HG03442 (cell line): ENCODE measurements around the gene BIK.

Source experiments
- ATAC-seq: cut with Tn5 transposase; IDR thresholded peaks from one replicate; pipeline ENCODE4 v1.9.1; 2021; ENCODE audit warnings: mild to moderate bottlenecking, moderate library complexity; ENCODE audit not compliant: unreplicated experiment

The BIK gene

GRCh38 chr22:43159484-43160178 is 49.1 kb downstream of the BIK start:
- ATAC-seq = no peak

GRCh38 chr22:43160497-43161126 is 50.1 kb downstream of the BIK start:
- no peak for ATAC-seq

GRCh38 chr22:43162412-43163150 is 52.0 kb downstream of the BIK start:
- no peak for ATAC-seq

GRCh38 chr22:43163241-43163795 is 52.8 kb downstream of the BIK start:
- no peak for ATAC-seq

GRCh38 chr22:43164636-43165035 is 54.1 kb downstream of the BIK start:
- no peak for ATAC-seq

GRCh38 chr22:43166132-43166930 is 55.8 kb downstream of the BIK start:
- no peak for ATAC-seq

GRCh38 chr22:43167001-43167589 is 56.5 kb downstream of the BIK start:
- ATAC-seq = no peak

GRCh38 chr22:43168471-43169309 is 58.1 kb downstream of the BIK start:
- no peak for ATAC-seq

GRCh38 chr22:43169310-43170130 is 59.0 kb downstream of the BIK start:
- ATAC-seq = no peak

GRCh38 chr22:43170131-43170480 is 59.6 kb downstream of the BIK start:
- no peak for ATAC-seq

GRCh38 chr22:43171019-43171491 is 60.5 kb downstream of the BIK start:
- no peak for ATAC-seq

GRCh38 chr22:43171607-43172006 is 61.1 kb downstream of the BIK start:
- no peak for ATAC-seq

- ATAC-seq = no peak
Observed at GRCh38 chr22:43172191-43172590, 61.6 kb downstream of the BIK start.

- ATAC-seq = no peak
Observed at GRCh38 chr22:43173566-43173965, 63.0 kb downstream of the BIK start.

- ATAC-seq = no peak
Observed at GRCh38 chr22:43173976-43174720, 63.6 kb downstream of the BIK start.

GRCh38 chr22:43174941-43175531 is 64.5 kb downstream of the BIK start:
- no peak for ATAC-seq

- no peak for ATAC-seq
Observed at GRCh38 chr22:43176090-43176489, 65.5 kb downstream of the BIK start.

- ATAC-seq = no peak
Observed at GRCh38 chr22:43177479-43177878, 66.9 kb downstream of the BIK start.
